ENCODE data around the gene TSPAN11.

- no peak for TF ChIP-seq POLR2A (IDR thresholded peaks at IDR 0.05; ENCODE audit: low read depth, low read length)
- TF ChIP-seq CTCF (conservative IDR thresholded peaks at IDR 0.05; ENCODE audit: low read depth, low read length) = no peak
- TF ChIP-seq, protein P1, sequence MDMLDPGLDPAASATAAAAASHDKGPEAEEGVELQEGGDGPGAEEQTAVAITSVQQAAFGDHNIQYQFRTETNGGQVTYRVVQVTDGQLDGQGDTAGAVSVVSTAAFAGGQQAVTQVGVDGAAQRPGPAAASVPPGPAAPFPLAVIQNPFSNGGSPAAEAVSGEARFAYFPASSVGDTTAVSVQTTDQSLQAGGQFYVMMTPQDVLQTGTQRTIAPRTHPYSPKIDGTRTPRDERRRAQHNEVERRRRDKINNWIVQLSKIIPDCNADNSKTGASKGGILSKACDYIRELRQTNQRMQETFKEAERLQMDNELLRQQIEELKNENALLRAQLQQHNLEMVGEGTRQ (IDR thresholded peaks at IDR 0.05; ENCODE audit: low read depth, low read length) = no peak
- TF ChIP-seq MAZ (IDR thresholded peaks at IDR 0.05; ENCODE audit: borderline replicate concordance, low read depth, low read length) = no peak
- TF ChIP-seq RFX5 (IDR thresholded peaks at IDR 0.05; ENCODE audit: low read depth, low read length) = no peak
- no peak for TF ChIP-seq RAD21 (IDR thresholded peaks at IDR 0.05; ENCODE audit: low read length)
- no peak for TF ChIP-seq CEBPB (IDR thresholded peaks at IDR 0.05; ENCODE audit: low read depth, low read length)
- no peak for TF ChIP-seq BHLHE40 (IDR thresholded peaks at IDR 0.05; ENCODE audit: low read depth, low read length)
- no peak for TF ChIP-seq RCOR1 (IDR thresholded peaks at IDR 0.05; ENCODE audit: insufficient replicate concordance, low read length)
Observed at GRCh38 chr12:31018790-31019505, 92.4 kb downstream of the TSPAN11 start.

Data from IMR-90 (cell line).